H1 (cell line): ENCODE data around the gene CACNA1A. TPM values are rescaled to one million over a fixed set of nuclear protein-coding genes. Genes with fewer than 3 reads are reported as not detected.

ENCODE experiments used
- CTCF ChIA-PET: fragments of 300-600 bp; sonication (Branson Sonifier 250); formaldehyde crosslinking; loops from one replicate; lab custom pipeline; 2021; ENCODE audit not compliant: partially characterized antibody; lab: Charles Lee
- POLR2A ChIA-PET: fragments of 300-600 bp; sonication (Branson Sonifier 250); formaldehyde crosslinking; loops from one replicate; lab custom pipeline; 2021; ENCODE audit warnings: inconsistent platforms; ENCODE audit not compliant: partially characterized antibody; lab: Charles Lee
- DNase-seq, 2 experiments: peaks; one replicate each; pipeline versions ENCODE4 v3.0.0 to v3.0.0-alpha.2; 2010 to 2022; ENCODE audit warnings: low spot score in 2 of 2, low read depth in 1 of 2, mixed read lengths in 1 of 2
- FAIRE-seq: peaks from 2 replicates; lab custom pipeline; 2011; peaks lifted over from hg19 to GRCh38; lab: Jason Lieb, UNC
- H2AFZ ChIP-seq: 2 replicates; pipeline ENCODE4 v1.8.1; 2012; ENCODE audit warnings: low read length, inconsistent platforms
- H2AK5ac ChIP-seq: 2 replicates; pipeline ENCODE4 v1.6.1; 2013; ENCODE audit warnings: low read depth, low read length
- H2BK120ac ChIP-seq: replicated peaks from 2 replicates; pipeline ENCODE3; 2013; ENCODE audit warnings: low read depth, low read length, inconsistent platforms
- H2BK12ac ChIP-seq: 2 replicates; pipeline ENCODE4 v1.6.1; 2013; ENCODE audit warnings: low read depth, low read length
- H2BK15ac ChIP-seq: 2 replicates; pipeline ENCODE4 v1.6.1; 2013; ENCODE audit warnings: low read length
- H2BK20ac ChIP-seq: 2 replicates; pipeline ENCODE4 v1.6.1; 2013; ENCODE audit warnings: low read length
- H2BK5ac ChIP-seq: 2 replicates; pipeline ENCODE4 v1.6.1; 2013; ENCODE audit warnings: low read depth, low read length
- H3K14ac ChIP-seq: 2 replicates; pipeline ENCODE4 v1.6.1; 2013; ENCODE audit warnings: inconsistent platforms; ENCODE audit not compliant: insufficient read length
- H3K18ac ChIP-seq: 2 replicates; pipeline ENCODE4 v1.6.1; 2013; ENCODE audit warnings: low read length; ENCODE audit errors: extremely low read depth
- H3K23ac ChIP-seq: 2 replicates; pipeline ENCODE4 v1.6.1; 2013; ENCODE audit warnings: inconsistent platforms; ENCODE audit not compliant: insufficient read length
- H3K23me2 ChIP-seq: 2 replicates; pipeline ENCODE4 v1.6.1; 2013; ENCODE audit warnings: low read depth, low read length
- H3K27ac ChIP-seq: 2 replicates; pipeline ENCODE4 v1.6.1; 2011; ENCODE audit warnings: low read depth, low read length, inconsistent platforms
- H3K27me3 ChIP-seq, 4 experiments: replicated peaks in 1 of 4; 1 replicate in 1 of 4; 2 replicates in 3 of 4; pipeline versions ENCODE4 v1.6.1 to v1.8.1; 2011 to 2013; ENCODE audit warnings: low read length in 3 of 4, mild to moderate bottlenecking in 3 of 4, inconsistent platforms in 2 of 4, mixed read lengths in 2 of 4, moderate library complexity in 1 of 4; ENCODE audit not compliant: control insufficient read depth in 3 of 4, insufficient read depth in 3 of 4; ENCODE audit errors: extremely low read depth in 1 of 4
- H3K36me3 ChIP-seq, 4 experiments: 2 replicates each; pipeline versions ENCODE4 v1.6.1 to v1.8.1; 2011 to 2013; ENCODE audit warnings: mild to moderate bottlenecking in 4 of 4, low read length in 3 of 4, moderate library complexity in 2 of 4, control low read depth in 1 of 4, inconsistent platforms in 1 of 4; ENCODE audit not compliant: insufficient read depth in 4 of 4, control insufficient read depth in 2 of 4
- H3K4ac ChIP-seq: replicated peaks from 2 replicates; pipeline ENCODE3; 2013; ENCODE audit warnings: low read length, low read depth, mixed read lengths, inconsistent platforms; ENCODE audit not compliant: insufficient read length
- H3K4me1 ChIP-seq, 4 experiments: replicated peaks in 1 of 4; 1 replicate in 1 of 4; 2 replicates in 3 of 4; pipeline versions ENCODE4 v1.6.1 to v1.8.1; 2011 to 2013; ENCODE audit warnings: low read length in 3 of 4, inconsistent platforms in 2 of 4, mixed read lengths in 1 of 4; ENCODE audit not compliant: insufficient read depth in 4 of 4, control insufficient read depth in 3 of 4
- H3K4me2 ChIP-seq, 2 experiments: 2 replicates each; pipeline versions ENCODE4 v1.6.1 to v1.8.1; 2011 to 2013; ENCODE audit warnings: low read depth in 2 of 2, low read length in 2 of 2, control low read depth in 1 of 2, inconsistent platforms in 1 of 2, mild to moderate bottlenecking in 1 of 2; ENCODE audit not compliant: insufficient read depth in 1 of 2
- H3K4me3 ChIP-seq, 4 experiments: fragments of 200-600, 300-600 bp in 1 of 4; sonication (generic), shearing (Covaris generic), sonication (Bioruptor Twin) in 1 of 4; 2 replicates each; pipeline versions ENCODE4 v1.5.1 to v1.8.1; 2011 to 2016; ENCODE audit warnings: low read length in 4 of 4, low read depth in 3 of 4, control low read depth in 2 of 4, inconsistent platforms in 2 of 4, mild to moderate bottlenecking in 2 of 4, mixed read lengths in 1 of 4, moderate library complexity in 1 of 4; ENCODE audit not compliant: insufficient read depth in 2 of 4; ENCODE audit errors: extremely low read depth in 1 of 4
- H3K56ac ChIP-seq: replicated peaks from 2 replicates; pipeline ENCODE3; 2013; ENCODE audit warnings: low read depth, mild to moderate bottlenecking, mixed read lengths, low read length, inconsistent platforms; ENCODE audit not compliant: insufficient read length
- H3K79me1 ChIP-seq: 2 replicates; pipeline ENCODE4 v1.6.1; 2013; ENCODE audit warnings: low read depth, low read length, control low read depth
- H3K79me2 ChIP-seq, 2 experiments: 2 replicates each; pipeline versions ENCODE4 v1.6.1 to v1.8.1; 2012 to 2013; ENCODE audit warnings: low read length in 2 of 2, mild to moderate bottlenecking in 2 of 2, inconsistent platforms in 1 of 2; ENCODE audit not compliant: insufficient read depth in 2 of 2, control insufficient read depth in 1 of 2
- H3K9ac ChIP-seq, 4 experiments: replicated peaks in 1 of 4; 1 replicate in 1 of 4; 2 replicates in 3 of 4; pipeline versions ENCODE4 v1.6.1 to v1.8.1; 2011 to 2013; ENCODE audit warnings: low read depth in 3 of 4, low read length in 3 of 4, control low read depth in 2 of 4, mild to moderate bottlenecking in 2 of 4, moderate library complexity in 2 of 4, inconsistent platforms in 1 of 4; ENCODE audit errors: extremely low read depth in 1 of 4
- H3K9me3 ChIP-seq, 2 experiments: 2 replicates each; pipeline versions ENCODE4 v1.6.1 to v1.8.1; 2012 to 2013; ENCODE audit warnings: mild to moderate bottlenecking in 2 of 2, moderate library complexity in 2 of 2, control low read depth in 1 of 2, inconsistent platforms in 1 of 2, low read depth in 1 of 2, low read length in 1 of 2, mixed read lengths in 1 of 2; ENCODE audit not compliant: insufficient read depth in 2 of 2
- H4K20me1 ChIP-seq, 2 experiments: replicated peaks in 1 of 2; 2 replicates each; pipeline versions ENCODE3 to v1.8.1; 2011 to 2013; ENCODE audit warnings: inconsistent platforms in 2 of 2, low read length in 2 of 2, mild to moderate bottlenecking in 1 of 2; ENCODE audit not compliant: insufficient read depth in 2 of 2, control insufficient read depth in 1 of 2
- H4K5ac ChIP-seq: 2 replicates; pipeline ENCODE4 v1.6.1; 2013; ENCODE audit warnings: low read length, low read depth, mixed read lengths, inconsistent platforms; ENCODE audit not compliant: insufficient read length
- H4K8ac ChIP-seq: 2 replicates; pipeline ENCODE4 v1.8.0; 2013; ENCODE audit warnings: mild to moderate bottlenecking, moderate library complexity, low read length, inconsistent platforms; ENCODE audit not compliant: insufficient read depth; ENCODE audit errors: extremely low read depth
- H4K91ac ChIP-seq: replicated peaks from 2 replicates; pipeline ENCODE3; 2013; ENCODE audit warnings: low read length, mixed read lengths, inconsistent platforms; ENCODE audit not compliant: insufficient read length
- ATF2 ChIP-seq: IDR thresholded peaks from 2 replicates; pipeline ENCODE4 v1.6.1; 2012; ENCODE audit warnings: low read length, inconsistent platforms
- BRCA1 ChIP-seq: IDR thresholded peaks from 2 replicates; pipeline ENCODE4 v1.6.1; 2012; ENCODE audit warnings: low read depth, low read length, improper control_type of control experiment
- CHD1 ChIP-seq: IDR thresholded peaks from 2 replicates; pipeline ENCODE4 v1.6.1; 2012; ENCODE audit warnings: low read depth, low read length, improper control_type of control experiment
- EP300 ChIP-seq, 2 experiments: IDR thresholded peaks; 1 replicate in 1 of 2; 2 replicates in 1 of 2; pipeline ENCODE4 v1.6.1; 2011 to 2012; ENCODE audit warnings: low read depth in 2 of 2, low read length in 2 of 2, mild to moderate bottlenecking in 2 of 2, borderline replicate concordance in 1 of 2, inconsistent platforms in 1 of 2, moderate library complexity in 1 of 2
- GABPA ChIP-seq: IDR thresholded peaks from 2 replicates; pipeline ENCODE4 v1.6.1; 2011; ENCODE audit warnings: mild to moderate bottlenecking, low read length, moderate library complexity, borderline replicate concordance; ENCODE audit not compliant: insufficient read depth
- GTF2F1 ChIP-seq: IDR thresholded peaks from 2 replicates; pipeline ENCODE4 v1.6.1; 2012; ENCODE audit warnings: low read depth, low read length, improper control_type of control experiment, borderline replicate concordance
- NANOG ChIP-seq: IDR thresholded peaks from 2 replicates; pipeline ENCODE4 v1.6.1; 2011; ENCODE audit warnings: low read length, low read depth, mild to moderate bottlenecking, inconsistent platforms; ENCODE audit not compliant: insufficient read depth, poor library complexity, severe bottlenecking
- RAD21 ChIP-seq, 2 experiments: IDR thresholded peaks in 1 of 2; conservative IDR thresholded peaks in 1 of 2; 2 replicates each; pipeline ENCODE4 v1.6.1; 2011; ENCODE audit warnings: low read depth in 2 of 2, low read length in 2 of 2, improper control_type of control experiment in 1 of 2, inconsistent platforms in 1 of 2, mild to moderate bottlenecking in 1 of 2, moderate library complexity in 1 of 2
- RFX5 ChIP-seq: IDR thresholded peaks from 2 replicates; pipeline ENCODE4 v1.6.1; 2011; ENCODE audit warnings: low read depth, low read length, improper control_type of control experiment, borderline replicate concordance
- SIRT6 ChIP-seq: IDR thresholded peaks from one replicate; pipeline ENCODE4 v1.7.1; 2012; ENCODE audit warnings: low read length, inconsistent platforms
- SP4 ChIP-seq: IDR thresholded peaks from 2 replicates; pipeline ENCODE4 v1.6.1; 2012; ENCODE audit warnings: low read length, inconsistent platforms
- SUZ12 ChIP-seq: fragments of 200-600 bp; sonication (generic); IDR thresholded peaks from 2 replicates; pipeline ENCODE4 v1.6.1; 2012; ENCODE audit warnings: mild to moderate bottlenecking, inconsistent platforms, low read length, moderate library complexity, mixed read lengths
- TBP ChIP-seq: IDR thresholded peaks from 2 replicates; pipeline ENCODE4 v1.6.1; 2011; ENCODE audit warnings: low read depth, low read length, improper control_type of control experiment
- whole genome bisulfite sequencing, 2 experiments: shearing (Covaris generic) in 1 of 2; methylation state at CpG; one replicate each; pipeline versions ENCODE4 v1.1.6 to v1.1.7; 2013 to 2015; ENCODE audit warnings: low lambda C conversion rate in 2 of 2, mixed read lengths in 2 of 2, inconsistent platforms in 1 of 2, low coverage in 1 of 2, missing lambda C conversion rate in 1 of 2; ENCODE audit not compliant: insufficient replicate concordance in 2 of 2, insufficient coverage in 1 of 2, insufficient read length in 1 of 2; ENCODE audit errors: extremely low coverage in 1 of 2, missing lambda C conversion rate in 1 of 2; 5-methylcytosine and 5-hydroxymethylcytosine counted together
- polyA plus RNA-seq, 7 experiments: library from polyadenylated mRNA; depleted of rRNA in 3 of 7; stranded (reverse) in 5 of 7; unstranded in 2 of 7; fragments of >200 nt in 5 of 7; fragments of 200-250 nt in 2 of 7; gene quantifications; 1 replicate in 5 of 7; 2 replicates in 1 of 7; 4 replicates in 1 of 7; pipeline versions ENCODE4 v1.2.1 to v1.2.3, GENCODE V29; 2011 to 2013; ENCODE audit warnings: missing spikeins in 2 of 7, mixed read lengths in 2 of 7
- total RNA-seq: library from RNA; stranded (reverse); fragmentation: NEBNext Ultra II Directional; extraction: Animal tissue kit (Norgen Biotek cat#: 25700); gene quantifications from 2 replicates; pipeline ENCODE4 v1.2.1, GENCODE V29; 2021

Gene CACNA1A
- total and polyA plus RNA-seq, 2 of the 8 experiments (the other 6 are each of a cell fraction or from before 2014, with no cell fraction given): 10.7 to 25.3 TPM

DNA sequence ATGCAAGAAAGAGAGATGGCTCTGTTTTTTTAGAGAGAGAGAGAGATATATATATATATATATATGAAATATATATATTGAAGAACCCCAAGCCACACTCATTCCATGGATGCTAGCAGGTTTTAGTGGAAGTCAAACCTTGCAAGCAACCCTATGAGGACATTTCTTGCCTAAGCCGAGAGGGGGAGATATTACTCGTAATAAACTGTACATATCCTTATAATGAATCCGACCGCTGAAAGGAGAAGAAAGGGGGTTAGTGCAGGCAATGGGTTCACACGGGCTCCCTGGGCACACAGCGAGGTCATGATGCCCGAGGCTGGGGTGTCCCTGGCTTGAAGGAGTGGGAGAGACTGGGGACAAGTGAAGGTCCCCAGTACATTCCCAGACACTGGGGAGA is 277.7 kb downstream of the CACNA1A start:
- Histone ChIP-seq H2BK15ac (no peak overlapping the region), H3K23ac (no peak overlapping the region), H2BK12ac (no peak overlapping the region), H3K9ac (no peak overlapping the region), H3K79me2 (no peaks in the 10 kb centered on the region), H3K4ac (no peak overlapping the region), H3K4me1 (peaks cover 0 to 4% (median 0%) of the 10 kb centered on the region in 4 experiments; a peak in 3 of 7 replicates), H3K79me1 (no peaks in the 10 kb centered on the region), H4K8ac (no peak overlapping the region), H3K18ac (no peak overlapping the region), H2AFZ (no peak overlapping the region), H2BK120ac (no peak overlapping the region), H4K91ac (no peak overlapping the region), H2AK5ac (no peak overlapping the region), H3K56ac (no peak overlapping the region), H4K20me1 (peaks cover 0 to under 1% of the 10 kb centered on the region in 2 experiments), H3K27ac (no peak overlapping the region), H3K9me3 (no peaks in the 10 kb centered on the region), H3K14ac (no peak overlapping the region), H2BK20ac (no peak overlapping the region), H4K5ac (no peak overlapping the region), H2BK5ac (no peak overlapping the region), H3K27me3 (no peaks in the 10 kb centered on the region), H3K4me3 (no peak overlapping the region), H3K23me2 (no peaks in the 10 kb centered on the region), H3K36me3 (no peaks in the 10 kb centered on the region), H3K4me2 (no peak overlapping the region)
- no peak for DNase-seq
- 87% methylated on average over 7 of the region's 7 CpGs; no CpG with 5 or more reads in 1 of the 2 experiments for WGBS, 2 experiments
- no peak for FAIRE-seq
- ChIA-PET CTCF (no interaction called here), POLR2A (no interaction called here)
- TF ChIP-seq SUZ12 (no peak), SP4 (no peak), CHD1 (no peak), EP300 (IDR thresholded peaks at IDR 0.05; ENCODE audit: borderline replicate concordance in 1 of 2, low read depth in 2 of 2, low read length in 2 of 2) (no peak), GTF2F1 (no peak), RAD21 (IDR thresholded peaks at IDR 0.05 in 1 of 2, conservative IDR thresholded peaks at IDR 0.05 in 1 of 2; ENCODE audit: low read depth in 2 of 2, low read length in 2 of 2) (no peak), GABPA (no peak), SIRT6 (no peak), NANOG (no peak), ATF2 (no peak), TBP (no peak), BRCA1 (no peak), RFX5 (no peak)
